Measurements from ENCODE around the gene EFCAB6. TPM values are rescaled to one million over a fixed set of nuclear protein-coding genes. Genes with fewer than 3 reads are reported as not detected.

EFCAB6 gene
- total RNA-seq, 1 donor from 2014 or later, result 2.1 TPM

- no peak for DNase-seq
Measured at GRCh38 chr22:43504068-43504467, 308.0 kb downstream of the EFCAB6 start.

- no peak for DNase-seq
Measured at GRCh38 chr22:43502306-43502874, 309.7 kb downstream of the EFCAB6 start.

GRCh38 chr22:43501878-43502277, 310.2 kb downstream of the EFCAB6 start:
- DNase-seq, result no peak

- no peak for DNase-seq
Measured at GRCh38 chr22:43500792-43501785, 311.0 kb downstream of the EFCAB6 start.

GRCh38 chr22:43498856-43499253, 313.2 kb downstream of the EFCAB6 start:
- no peak for DNase-seq

- DNase-seq, result no peak
Measured at GRCh38 chr22:43497956-43498855, 313.9 kb downstream of the EFCAB6 start.

GRCh38 chr22:43493297-43493696, 318.8 kb downstream of the EFCAB6 start:
- no peak for DNase-seq

- DNase-seq, result no peak
Measured at GRCh38 chr22:43491737-43492136, 320.4 kb downstream of the EFCAB6 start.

- no peak for DNase-seq
Measured at GRCh38 chr22:43491177-43491576, 320.9 kb downstream of the EFCAB6 start.

- no peak for DNase-seq
Measured at GRCh38 chr22:43490311-43490710, 321.8 kb downstream of the EFCAB6 start.

- no peak for DNase-seq
Measured at GRCh38 chr22:43488937-43489336, 323.2 kb downstream of the EFCAB6 start.

GRCh38 chr22:43488031-43488866, 323.9 kb downstream of the EFCAB6 start:
- DNase-seq, result peak; percentile 64

GRCh38 chr22:43487311-43488030, 324.6 kb downstream of the EFCAB6 start:
- no peak for DNase-seq

GRCh38 chr22:43485502-43486089, 326.5 kb downstream of the EFCAB6 start:
- DNase-seq, result no peak

GRCh38 chr22:43484227-43484626, 327.9 kb downstream of the EFCAB6 start:
- no peak for DNase-seq

- DNase-seq, result no peak
Measured at GRCh38 chr22:43483669-43484068, 328.4 kb downstream of the EFCAB6 start.

- no peak for DNase-seq
Measured at GRCh38 chr22:43483266-43483665, 328.8 kb downstream of the EFCAB6 start.

- no peak for DNase-seq
Measured at GRCh38 chr22:43482318-43482625, 329.8 kb downstream of the EFCAB6 start.

GRCh38 chr22:43481568-43482317, 330.4 kb downstream of the EFCAB6 start:
- peak; percentile 40 for DNase-seq

- DNase-seq, result no peak
Measured at GRCh38 chr22:43479962-43480361, 332.1 kb downstream of the EFCAB6 start.

All from skin of body (tissue), 2 donors.